Stimulated activated CD8-positive, alpha-beta memory T cell treated with anti-CD3 and anti-CD28 coated beads, Interleukin-12 subunit alpha, Interleukin-12 subunit beta, amount 100 ng/mL, for 24 hours (primary cell): ENCODE results near the gene TBC1D5.
"Not testable (repeated sequence)": the region's sequence is repeated elsewhere in the genome, so short reads cannot be mapped to it uniquely, and the experiment has no call there.

Experiments
- DNase-seq: peaks from one replicate; pipeline ENCODE4 v3.0.0-alpha.2; 2020; ENCODE audit errors: extremely low read depth

The TBC1D5 gene

GRCh38 chr3:17138246-17139039 is 604.0 kb downstream of the TBC1D5 start:
- no peak for DNase-seq

DNA sequence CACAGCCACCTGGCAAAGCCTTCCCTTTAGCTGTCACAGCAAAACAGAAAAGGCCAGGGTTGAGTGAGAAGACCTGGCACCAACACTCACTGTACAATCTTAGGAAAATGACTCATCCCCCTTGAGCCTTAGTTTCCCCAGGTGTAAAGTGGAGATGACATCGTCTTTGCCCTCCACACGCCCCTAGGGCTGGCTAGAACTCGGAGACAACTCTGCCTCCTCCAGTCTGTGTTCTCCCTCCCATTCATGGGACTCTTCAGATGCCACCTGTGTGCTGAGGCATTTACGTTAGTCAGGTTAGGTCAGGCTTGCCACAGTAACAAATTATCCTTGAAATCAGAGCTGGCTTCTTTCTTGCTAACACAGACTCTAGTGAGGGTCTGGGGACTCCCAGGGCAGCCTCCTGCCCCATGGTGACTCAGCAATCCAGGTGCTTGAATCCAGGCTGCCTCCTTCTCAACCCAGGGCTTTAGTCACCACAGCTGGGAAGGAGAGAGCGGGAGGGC is 605.1 kb downstream of the TBC1D5 start:
- DNase-seq = no peak

DNA sequence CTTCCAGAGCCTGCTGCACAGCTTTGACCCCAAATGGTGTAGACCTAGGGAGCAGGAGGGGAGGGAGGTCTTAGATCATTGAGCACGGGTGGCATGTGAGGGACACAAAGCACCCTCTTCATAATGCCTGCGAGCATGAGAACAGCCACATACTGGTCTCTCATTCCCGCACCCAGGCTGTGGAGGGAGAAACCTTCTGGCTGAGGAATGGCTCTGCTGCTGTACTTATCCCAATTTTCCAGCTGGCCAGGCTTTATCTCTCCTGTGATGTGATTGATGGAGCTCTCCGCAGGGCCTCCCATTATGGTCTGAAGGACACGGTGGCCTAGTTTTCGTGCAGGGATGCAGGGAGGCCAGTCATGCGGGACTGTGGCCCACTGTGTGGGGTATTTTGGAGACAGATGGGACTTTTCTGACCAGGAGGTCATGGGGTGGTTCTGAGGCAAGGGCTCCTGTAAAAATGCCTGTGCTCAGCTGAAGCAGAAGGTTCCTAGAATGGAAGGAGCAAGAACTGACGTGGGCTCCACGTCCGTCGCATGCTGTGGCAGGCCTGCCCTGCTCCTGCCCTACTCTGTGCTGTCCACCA is 606.2 kb downstream of the TBC1D5 start:
- DNase-seq = no peak

- DNase-seq = no peak
Measured at GRCh38 chr3:17135696-17136095, 606.7 kb downstream of the TBC1D5 start.

GRCh38 chr3:17133632-17134545 is 608.5 kb downstream of the TBC1D5 start:
- DNase-seq = no peak

GRCh38 chr3:17132286-17133115 is 609.9 kb downstream of the TBC1D5 start:
- no peak for DNase-seq

DNA sequence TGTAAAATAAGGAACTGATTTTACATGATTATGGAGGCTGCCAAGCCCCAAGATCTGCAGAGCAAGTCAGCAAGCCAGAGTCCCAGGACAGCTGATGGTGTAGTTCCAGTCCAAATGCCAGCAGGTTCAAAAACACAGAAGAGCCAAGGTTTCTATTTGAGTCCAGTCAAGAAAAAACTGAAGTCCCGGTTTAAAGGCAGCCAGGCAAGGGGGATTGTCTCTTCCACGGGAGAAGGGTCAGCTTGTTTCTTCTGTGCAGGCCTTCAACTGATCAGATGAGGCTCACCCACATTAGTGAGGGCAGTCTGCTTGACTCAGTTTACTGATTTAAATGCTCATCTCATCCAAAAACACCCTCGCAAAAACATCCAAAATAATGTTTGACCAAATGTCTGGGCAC is 611.5 kb downstream of the TBC1D5 start:
- DNase-seq = no peak

- no peak for DNase-seq
Measured at GRCh38 chr3:17129556-17129955, 612.9 kb downstream of the TBC1D5 start.

DNA sequence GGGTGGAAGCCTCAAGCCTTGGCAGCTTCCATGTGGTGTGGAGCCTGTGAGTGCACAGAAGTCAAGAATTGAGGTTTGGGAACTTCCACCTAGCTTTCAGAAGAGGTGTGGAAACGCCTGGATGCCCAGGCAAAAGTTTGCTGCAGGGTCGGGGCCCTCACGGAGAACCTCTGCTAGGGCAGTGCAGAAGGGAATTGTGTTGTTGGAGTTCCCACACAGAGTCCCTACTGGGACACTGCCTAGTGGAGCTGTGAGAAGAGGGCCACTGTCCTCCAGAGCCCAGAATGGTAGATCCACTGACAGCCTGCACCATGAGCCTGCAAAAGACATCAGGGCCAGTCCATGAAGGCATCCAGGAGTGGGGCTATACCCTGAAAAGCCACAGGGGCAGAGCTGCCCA is 613.8 kb downstream of the TBC1D5 start:
- DNase-seq = not testable (repeated sequence)

DNA sequence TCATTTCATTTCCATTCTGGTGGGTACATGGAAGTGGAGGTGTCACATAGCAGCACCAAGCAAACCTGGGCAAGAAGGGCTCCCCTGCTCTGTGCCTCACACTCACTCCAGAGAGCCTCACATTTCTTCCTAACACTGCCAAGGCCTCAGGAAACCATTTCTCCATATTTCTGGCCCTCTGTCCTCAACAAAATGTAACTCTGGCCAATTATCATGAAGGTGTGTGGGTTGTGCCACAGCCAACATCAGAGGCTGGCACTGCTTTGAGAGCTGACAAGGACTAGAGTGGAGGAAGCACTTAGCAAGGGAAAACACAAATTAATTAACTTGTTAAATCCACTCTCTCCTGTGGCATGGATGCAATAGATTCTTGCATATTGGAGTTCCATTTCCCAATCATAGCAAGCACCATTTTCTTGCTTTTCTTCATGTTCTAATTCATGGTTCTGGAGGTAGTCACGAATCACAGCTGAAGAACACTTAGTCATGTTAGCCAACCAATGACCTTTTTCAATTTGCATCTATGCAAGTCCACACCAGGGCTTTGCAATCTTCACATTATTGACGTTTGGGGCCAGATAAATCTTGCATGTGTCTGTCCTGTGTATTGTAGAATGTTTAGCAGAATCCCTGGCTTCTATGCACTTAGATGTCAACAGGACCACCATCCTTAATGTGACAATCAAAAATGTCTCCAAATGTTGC is 616.5 kb downstream of the TBC1D5 start:
- DNase-seq = no peak

GRCh38 chr3:17122758-17123157 is 619.7 kb downstream of the TBC1D5 start:
- DNase-seq = no peak

DNA sequence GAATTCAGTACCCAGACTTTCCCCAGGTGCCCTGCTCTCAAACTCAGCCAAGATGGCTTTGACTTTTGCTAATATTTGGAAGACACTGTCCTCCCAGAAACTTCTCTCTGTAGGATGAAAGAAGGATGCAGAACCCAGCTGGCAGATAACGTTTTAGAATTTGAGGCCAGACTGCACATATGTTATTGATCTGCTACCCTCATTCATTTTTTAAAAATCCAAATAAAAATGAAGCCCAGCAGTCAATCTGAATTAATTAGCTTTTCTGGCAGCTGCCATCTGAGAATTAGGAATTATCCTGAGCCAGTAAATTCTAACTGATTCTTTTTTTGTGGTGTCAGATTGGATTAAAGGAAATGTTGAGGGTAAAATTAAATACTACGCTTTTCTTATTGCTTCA is 621.1 kb downstream of the TBC1D5 start:
- no peak for DNase-seq

- DNase-seq = no peak
Measured at GRCh38 chr3:17120115-17120514, 622.3 kb downstream of the TBC1D5 start.

GRCh38 chr3:17119201-17120072 is 623.0 kb downstream of the TBC1D5 start:
- no peak for DNase-seq

- no peak for DNase-seq
Measured at GRCh38 chr3:17118771-17119170, 623.7 kb downstream of the TBC1D5 start.

- no peak for DNase-seq
Measured at GRCh38 chr3:17116007-17116600, 626.3 kb downstream of the TBC1D5 start.

GRCh38 chr3:17115186-17115585 is 627.2 kb downstream of the TBC1D5 start:
- no peak for DNase-seq

GRCh38 chr3:17111586-17111985 is 630.8 kb downstream of the TBC1D5 start:
- DNase-seq = no peak

- no peak for DNase-seq
Measured at GRCh38 chr3:17110660-17111396, 631.6 kb downstream of the TBC1D5 start.
